ENCODE measurements around the gene LLGL1.

The LLGL1 gene

DNA sequence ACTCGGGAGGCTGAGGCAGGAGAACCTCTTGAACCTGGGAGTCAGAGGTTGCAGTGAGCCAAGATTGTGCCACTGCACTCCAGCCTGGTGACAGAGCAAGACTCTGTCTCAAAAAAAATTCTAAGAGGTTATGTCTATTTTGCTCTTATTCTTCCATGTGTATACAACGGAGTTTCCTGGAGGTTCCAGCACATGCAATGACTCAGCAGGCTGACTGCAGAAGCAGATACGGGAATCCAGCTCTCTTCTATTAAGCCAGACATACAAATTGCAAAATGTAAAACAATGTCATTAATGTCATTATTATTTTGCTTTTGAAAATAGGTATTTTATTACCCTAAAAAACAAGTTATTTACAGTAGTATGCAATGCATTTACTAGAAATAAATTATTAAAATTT, 53.4 kb downstream of the LLGL1 start:
- DNase-seq, result no peak

GRCh38 chr17:18280249-18280648, 54.8 kb downstream of the LLGL1 start:
- DNase-seq, result no peak

DNA sequence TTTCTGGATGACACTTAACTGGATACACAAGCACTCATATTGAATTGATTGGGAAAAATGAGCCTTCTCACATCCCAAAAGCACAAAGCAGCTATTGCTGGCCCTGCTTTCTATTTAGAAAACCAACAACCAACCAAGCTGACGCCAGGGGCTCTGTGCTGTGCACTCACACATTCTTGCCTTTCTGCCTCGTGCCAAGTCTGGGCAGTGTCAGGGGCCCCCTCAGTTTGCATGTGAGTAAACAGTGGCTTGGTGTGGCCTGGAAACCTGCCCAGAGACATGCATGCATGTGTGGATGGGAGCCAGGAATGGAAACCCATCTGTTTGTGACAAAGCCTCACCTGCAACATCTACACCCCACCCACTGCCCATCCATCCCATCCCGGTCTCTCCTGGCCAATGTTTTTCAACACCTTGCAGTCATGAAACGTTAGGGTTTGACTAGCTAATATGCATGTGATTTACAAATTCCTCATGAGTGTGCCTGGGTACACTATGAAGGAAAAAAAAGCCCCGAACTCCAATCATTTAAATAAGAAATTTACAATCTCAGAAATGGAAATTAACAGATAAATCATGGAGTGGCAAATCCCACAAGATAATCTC, 55.4 kb downstream of the LLGL1 start:
- DNase-seq, result no peak

- no peak for DNase-seq
Observed at GRCh38 chr17:18281788-18282187, 56.4 kb downstream of the LLGL1 start.

- no peak for DNase-seq
Observed at GRCh38 chr17:18285296-18285695, 59.9 kb downstream of the LLGL1 start.

GRCh38 chr17:18291718-18292540, 66.5 kb downstream of the LLGL1 start:
- no peak for DNase-seq

Measured in CD4-positive, alpha-beta T cell treated with Interferon alpha-2 for 1 hour (primary cell).